ENCODE results near the gene LRRC8C. TPM values are rescaled to one million over a fixed set of nuclear protein-coding genes. Genes with fewer than 3 reads are reported as not detected.

Gene LRRC8C
- total and polyA plus RNA-seq, 4 donors, result 0.63 to 3.5 (median 1.5) TPM

DNA sequence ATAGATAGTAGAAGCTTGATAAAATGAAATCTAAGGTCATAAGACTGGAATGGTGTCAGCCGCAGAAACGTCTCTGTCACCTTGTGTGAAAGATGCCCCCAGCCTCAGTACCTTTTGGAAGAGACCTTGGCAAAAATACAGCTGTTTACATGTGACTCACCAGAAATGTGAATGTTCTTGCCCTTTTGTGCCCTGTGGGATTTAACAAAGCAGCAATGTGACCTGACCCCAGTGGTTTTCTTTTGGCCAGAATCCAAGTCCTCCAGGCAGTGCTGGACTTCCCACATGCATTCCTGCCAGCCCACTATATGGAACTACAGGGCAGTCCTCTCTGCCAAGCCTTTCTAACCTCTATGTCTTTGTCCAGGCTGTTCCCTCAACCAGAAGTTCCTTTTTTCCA lies 27.2 kb upstream of the LRRC8C start:
- Histone ChIP-seq H3K27me3 (ENCODE audit: control insufficient read depth in 4 of 4, insufficient read depth in 4 of 4, low read length in 3 of 4) (no peaks in the 10 kb centered on the region), H3K9me3 (ENCODE audit: control insufficient read depth in 4 of 4, low read length in 3 of 4) (no peaks in the 10 kb centered on the region), H3K36me3 (ENCODE audit: control insufficient read depth in 4 of 4, insufficient read depth in 3 of 4, low read depth in 1 of 4, low read length in 3 of 4) (no peaks in the 10 kb centered on the region), H3K4me1 (ENCODE audit: control insufficient read depth in 4 of 4, insufficient read depth in 4 of 4, low read length in 3 of 4) (no peaks in the 10 kb centered on the region), H3K27ac (ENCODE audit: low read depth in 1 of 2, low read length in 2 of 2) (no peak overlapping the region), H3K4me3 (ENCODE audit: low read depth in 1 of 3, low read length in 3 of 3) (no peak overlapping the region), H3K9ac (ENCODE audit: low read depth in 1 of 2, low read length in 2 of 2) (no peak overlapping the region)
- no peak for TF ChIP-seq HNF4G (IDR thresholded peaks at IDR 0.05)
- TF ChIP-seq NR2F2 (IDR thresholded peaks at IDR 0.05), result peak; percentile 59
- 66% methylated on average over 2 of the region's 2 CpGs for WGBS
- DNase-seq (ENCODE audit: low spot score), result no peak

DNA sequence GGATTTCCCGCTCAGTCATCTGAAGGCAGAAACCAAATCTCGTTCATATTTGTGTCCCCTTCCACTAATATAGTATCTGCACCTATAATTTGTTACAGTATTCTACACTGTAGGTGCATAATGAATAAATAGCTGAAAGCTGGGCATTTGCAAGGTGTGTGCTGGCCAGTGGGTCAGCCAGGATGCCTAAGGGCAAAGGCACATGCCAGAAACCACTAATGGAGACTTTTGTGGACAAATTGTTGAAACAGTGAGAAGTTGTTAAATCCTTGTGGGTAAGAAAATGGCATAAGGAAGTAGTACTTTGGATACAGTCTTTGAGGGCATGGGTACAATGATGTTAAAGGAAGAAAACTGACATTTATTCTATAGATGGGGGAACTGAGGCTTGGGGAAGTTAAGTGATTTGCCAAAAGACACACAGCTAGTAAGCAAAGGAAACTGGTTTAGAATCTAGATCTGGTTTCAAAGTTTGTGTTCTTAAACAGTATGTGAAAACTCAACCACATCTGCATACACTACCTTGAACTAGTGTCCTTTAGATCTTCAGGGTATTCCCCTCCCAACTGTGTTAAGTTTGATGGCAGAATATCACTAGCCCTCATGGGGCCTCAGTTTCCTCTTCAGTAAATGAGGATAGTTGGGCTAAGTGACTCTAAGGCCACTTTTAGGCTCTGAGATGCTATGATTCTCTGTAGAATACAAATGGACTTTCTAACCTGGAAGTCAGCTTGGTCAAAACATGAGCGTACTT lies 26.5 kb upstream of the LRRC8C start:
- no peak overlapping the region for H3K27ac ChIP-seq (ENCODE audit: low read depth in 1 of 2, low read length in 2 of 2)
- no peaks in the 10 kb centered on the region for H3K4me1 ChIP-seq (ENCODE audit: control insufficient read depth in 4 of 4, insufficient read depth in 4 of 4, low read length in 3 of 4)
- H3K9ac ChIP-seq (ENCODE audit: low read depth in 1 of 2, low read length in 2 of 2), result no peak overlapping the region
- H3K36me3 ChIP-seq (ENCODE audit: control insufficient read depth in 4 of 4, insufficient read depth in 3 of 4, low read depth in 1 of 4, low read length in 3 of 4), result no peaks in the 10 kb centered on the region
- no peak for DNase-seq (ENCODE audit: low spot score)
- H3K4me3 ChIP-seq (ENCODE audit: low read depth in 1 of 3, low read length in 3 of 3), result no peak overlapping the region
- TF ChIP-seq TAF1 (conservative IDR thresholded peaks at IDR 0.05), result no peak
- TF ChIP-seq YY1 (IDR thresholded peaks at IDR 0.05), result no peak
- TF ChIP-seq, protein P1, sequence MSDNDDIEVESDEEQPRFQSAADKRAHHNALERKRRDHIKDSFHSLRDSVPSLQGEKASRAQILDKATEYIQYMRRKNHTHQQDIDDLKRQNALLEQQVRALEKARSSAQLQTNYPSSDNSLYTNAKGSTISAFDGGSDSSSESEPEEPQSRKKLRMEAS (IDR thresholded peaks at IDR 0.05), result no peak
- TF ChIP-seq, protein P2, sequence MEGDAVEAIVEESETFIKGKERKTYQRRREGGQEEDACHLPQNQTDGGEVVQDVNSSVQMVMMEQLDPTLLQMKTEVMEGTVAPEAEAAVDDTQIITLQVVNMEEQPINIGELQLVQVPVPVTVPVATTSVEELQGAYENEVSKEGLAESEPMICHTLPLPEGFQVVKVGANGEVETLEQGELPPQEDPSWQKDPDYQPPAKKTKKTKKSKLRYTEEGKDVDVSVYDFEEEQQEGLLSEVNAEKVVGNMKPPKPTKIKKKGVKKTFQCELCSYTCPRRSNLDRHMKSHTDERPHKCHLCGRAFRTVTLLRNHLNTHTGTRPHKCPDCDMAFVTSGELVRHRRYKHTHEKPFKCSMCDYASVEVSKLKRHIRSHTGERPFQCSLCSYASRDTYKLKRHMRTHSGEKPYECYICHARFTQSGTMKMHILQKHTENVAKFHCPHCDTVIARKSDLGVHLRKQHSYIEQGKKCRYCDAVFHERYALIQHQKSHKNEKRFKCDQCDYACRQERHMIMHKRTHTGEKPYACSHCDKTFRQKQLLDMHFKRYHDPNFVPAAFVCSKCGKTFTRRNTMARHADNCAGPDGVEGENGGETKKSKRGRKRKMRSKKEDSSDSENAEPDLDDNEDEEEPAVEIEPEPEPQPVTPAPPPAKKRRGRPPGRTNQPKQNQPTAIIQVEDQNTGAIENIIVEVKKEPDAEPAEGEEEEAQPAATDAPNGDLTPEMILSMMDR (IDR thresholded peaks at IDR 0.05; ENCODE audit: low read depth, low read length, missing input control), result no peak
- no peak for TF ChIP-seq RXRA (IDR thresholded peaks at IDR 0.05)
- TF ChIP-seq HNF4G (IDR thresholded peaks at IDR 0.05), result no peak
- no peak for TF ChIP-seq FOXA2 (IDR thresholded peaks at IDR 0.05)
- TF ChIP-seq HNF4A (conservative IDR thresholded peaks at IDR 0.05), result no peak
- TF ChIP-seq EGR1 (IDR thresholded peaks at IDR 0.05; ENCODE audit: low read depth in 2 of 2), result no peak
- no peak for TF ChIP-seq JUND (IDR thresholded peaks at IDR 0.05)
- no peak for TF ChIP-seq FOXA1 (IDR thresholded peaks at IDR 0.05)
- no peak for TF ChIP-seq SP1 (IDR thresholded peaks at IDR 0.05)
- no peak for TF ChIP-seq RAD21 (IDR thresholded peaks at IDR 0.05)
- TF ChIP-seq, protein P3, sequence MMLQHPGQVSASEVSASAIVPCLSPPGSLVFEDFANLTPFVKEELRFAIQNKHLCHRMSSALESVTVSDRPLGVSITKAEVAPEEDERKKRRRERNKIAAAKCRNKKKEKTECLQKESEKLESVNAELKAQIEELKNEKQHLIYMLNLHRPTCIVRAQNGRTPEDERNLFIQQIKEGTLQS (IDR thresholded peaks at IDR 0.05), result no peak
- TF ChIP-seq, protein P4, sequence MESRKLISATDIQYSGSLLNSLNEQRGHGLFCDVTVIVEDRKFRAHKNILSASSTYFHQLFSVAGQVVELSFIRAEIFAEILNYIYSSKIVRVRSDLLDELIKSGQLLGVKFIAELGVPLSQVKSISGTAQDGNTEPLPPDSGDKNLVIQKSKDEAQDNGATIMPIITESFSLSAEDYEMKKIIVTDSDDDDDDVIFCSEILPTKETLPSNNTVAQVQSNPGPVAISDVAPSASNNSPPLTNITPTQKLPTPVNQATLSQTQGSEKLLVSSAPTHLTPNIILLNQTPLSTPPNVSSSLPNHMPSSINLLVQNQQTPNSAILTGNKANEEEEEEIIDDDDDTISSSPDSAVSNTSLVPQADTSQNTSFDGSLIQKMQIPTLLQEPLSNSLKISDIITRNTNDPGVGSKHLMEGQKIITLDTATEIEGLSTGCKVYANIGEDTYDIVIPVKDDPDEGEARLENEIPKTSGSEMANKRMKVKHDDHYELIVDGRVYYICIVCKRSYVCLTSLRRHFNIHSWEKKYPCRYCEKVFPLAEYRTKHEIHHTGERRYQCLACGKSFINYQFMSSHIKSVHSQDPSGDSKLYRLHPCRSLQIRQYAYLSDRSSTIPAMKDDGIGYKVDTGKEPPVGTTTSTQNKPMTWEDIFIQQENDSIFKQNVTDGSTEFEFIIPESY (IDR thresholded peaks at IDR 0.05), result no peak
- TF ChIP-seq NR2F2 (IDR thresholded peaks at IDR 0.05), result no peak
- TF ChIP-seq, protein P5, sequence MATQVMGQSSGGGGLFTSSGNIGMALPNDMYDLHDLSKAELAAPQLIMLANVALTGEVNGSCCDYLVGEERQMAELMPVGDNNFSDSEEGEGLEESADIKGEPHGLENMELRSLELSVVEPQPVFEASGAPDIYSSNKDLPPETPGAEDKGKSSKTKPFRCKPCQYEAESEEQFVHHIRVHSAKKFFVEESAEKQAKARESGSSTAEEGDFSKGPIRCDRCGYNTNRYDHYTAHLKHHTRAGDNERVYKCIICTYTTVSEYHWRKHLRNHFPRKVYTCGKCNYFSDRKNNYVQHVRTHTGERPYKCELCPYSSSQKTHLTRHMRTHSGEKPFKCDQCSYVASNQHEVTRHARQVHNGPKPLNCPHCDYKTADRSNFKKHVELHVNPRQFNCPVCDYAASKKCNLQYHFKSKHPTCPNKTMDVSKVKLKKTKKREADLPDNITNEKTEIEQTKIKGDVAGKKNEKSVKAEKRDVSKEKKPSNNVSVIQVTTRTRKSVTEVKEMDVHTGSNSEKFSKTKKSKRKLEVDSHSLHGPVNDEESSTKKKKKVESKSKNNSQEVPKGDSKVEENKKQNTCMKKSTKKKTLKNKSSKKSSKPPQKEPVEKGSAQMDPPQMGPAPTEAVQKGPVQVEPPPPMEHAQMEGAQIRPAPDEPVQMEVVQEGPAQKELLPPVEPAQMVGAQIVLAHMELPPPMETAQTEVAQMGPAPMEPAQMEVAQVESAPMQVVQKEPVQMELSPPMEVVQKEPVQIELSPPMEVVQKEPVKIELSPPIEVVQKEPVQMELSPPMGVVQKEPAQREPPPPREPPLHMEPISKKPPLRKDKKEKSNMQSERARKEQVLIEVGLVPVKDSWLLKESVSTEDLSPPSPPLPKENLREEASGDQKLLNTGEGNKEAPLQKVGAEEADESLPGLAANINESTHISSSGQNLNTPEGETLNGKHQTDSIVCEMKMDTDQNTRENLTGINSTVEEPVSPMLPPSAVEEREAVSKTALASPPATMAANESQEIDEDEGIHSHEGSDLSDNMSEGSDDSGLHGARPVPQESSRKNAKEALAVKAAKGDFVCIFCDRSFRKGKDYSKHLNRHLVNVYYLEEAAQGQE (IDR thresholded peaks at IDR 0.05), result no peak
- H3K27me3 ChIP-seq (ENCODE audit: control insufficient read depth in 4 of 4, insufficient read depth in 4 of 4, low read length in 3 of 4), result no peaks in the 10 kb centered on the region
- WGBS, result 94% methylated on average over 3 of the region's 3 CpGs
- H3K9me3 ChIP-seq (ENCODE audit: control insufficient read depth in 4 of 4, low read length in 3 of 4), result no peaks in the 10 kb centered on the region

All from liver (tissue), 9 donors.